Small intestine (tissue), 7 donors: Measurements from ENCODE around the gene IFITM5. TPM values are rescaled to one million over a fixed set of nuclear protein-coding genes. Genes with fewer than 3 reads are reported as not detected.

Experiments
- DNase-seq, 2 donors: peaks; one replicate each; pipeline versions ENCODE4 v3.0.0 to v3.0.0-alpha.2; 2013
- FAIRE-seq: peaks from 2 replicates; lab custom pipeline; 2012; peaks lifted over from hg19 to GRCh38; lab: Jason Lieb, UNC
- H3K27ac ChIP-seq, 3 donors: one replicate each; pipeline ENCODE4 v1.5.1; 2013; ENCODE audit warnings: low read length in 2 of 3, mild to moderate bottlenecking in 2 of 3, control low read depth in 1 of 3, inconsistent platforms in 1 of 3, low read depth in 1 of 3, moderate library complexity in 1 of 3
- H3K27me3 ChIP-seq, 3 donors: one replicate each; pipeline ENCODE4 v1.6.1; 2013; ENCODE audit warnings: low read length in 3 of 3, inconsistent platforms in 1 of 3; ENCODE audit not compliant: control insufficient read depth in 3 of 3, insufficient read depth in 3 of 3
- H3K36me3 ChIP-seq, 3 donors: one replicate each; pipeline ENCODE4 v1.6.1; 2013; ENCODE audit warnings: low read length in 3 of 3, inconsistent platforms in 1 of 3, low read depth in 1 of 3, mild to moderate bottlenecking in 1 of 3, moderate library complexity in 1 of 3; ENCODE audit not compliant: control insufficient read depth in 3 of 3, insufficient read depth in 2 of 3
- H3K4me1 ChIP-seq, 3 donors: one replicate each; pipeline ENCODE4 v1.6.1; 2013; ENCODE audit warnings: low read length in 2 of 3, inconsistent platforms in 1 of 3, low read depth in 1 of 3, mild to moderate bottlenecking in 1 of 3, moderate library complexity in 1 of 3; ENCODE audit not compliant: control insufficient read depth in 3 of 3, insufficient read depth in 2 of 3
- H3K4me3 ChIP-seq, 3 donors: one replicate each; pipeline ENCODE4 v1.5.1; 2013; ENCODE audit warnings: low read length in 3 of 3, control low read depth in 1 of 3, inconsistent platforms in 1 of 3, low read depth in 1 of 3, mild to moderate bottlenecking in 1 of 3, moderate library complexity in 1 of 3
- H3K9me3 ChIP-seq, 2 donors: one replicate each; pipeline ENCODE4 v1.6.1; 2013; ENCODE audit warnings: low read depth in 1 of 2, low read length in 1 of 2; ENCODE audit not compliant: control insufficient read depth in 2 of 2, insufficient read depth in 1 of 2
- WGBS, 3 donors: extraction: QIAGEN DNeasy Blood & Tissue Kit; methylation state at CpG; one replicate each; pipeline ENCODE4 v1.1.7; 2013; 5-methylcytosine and 5-hydroxymethylcytosine counted together
- polyA plus RNA-seq, 4 donors: library from polyadenylated mRNA; stranded (reverse) in 3 of 4; unstranded in 1 of 4; fragments of 200-250 nt in 3 of 4; fragments of 120-200 nt in 1 of 4; gene quantifications; one replicate each; pipeline versions ENCODE4 v1.2.1 to v1.2.3, GENCODE V29; 2013
- donor health status: healthy with polysubstance abuse.
- donor health status: control.
- donor health status: control.
- donor health status: Bipolar disorder and iron deficiency.
- donor health status: healthy.

Gene IFITM5
- polyA plus RNA-seq, 4 donors: 0.90 TPM; not detected in 3

DNA sequence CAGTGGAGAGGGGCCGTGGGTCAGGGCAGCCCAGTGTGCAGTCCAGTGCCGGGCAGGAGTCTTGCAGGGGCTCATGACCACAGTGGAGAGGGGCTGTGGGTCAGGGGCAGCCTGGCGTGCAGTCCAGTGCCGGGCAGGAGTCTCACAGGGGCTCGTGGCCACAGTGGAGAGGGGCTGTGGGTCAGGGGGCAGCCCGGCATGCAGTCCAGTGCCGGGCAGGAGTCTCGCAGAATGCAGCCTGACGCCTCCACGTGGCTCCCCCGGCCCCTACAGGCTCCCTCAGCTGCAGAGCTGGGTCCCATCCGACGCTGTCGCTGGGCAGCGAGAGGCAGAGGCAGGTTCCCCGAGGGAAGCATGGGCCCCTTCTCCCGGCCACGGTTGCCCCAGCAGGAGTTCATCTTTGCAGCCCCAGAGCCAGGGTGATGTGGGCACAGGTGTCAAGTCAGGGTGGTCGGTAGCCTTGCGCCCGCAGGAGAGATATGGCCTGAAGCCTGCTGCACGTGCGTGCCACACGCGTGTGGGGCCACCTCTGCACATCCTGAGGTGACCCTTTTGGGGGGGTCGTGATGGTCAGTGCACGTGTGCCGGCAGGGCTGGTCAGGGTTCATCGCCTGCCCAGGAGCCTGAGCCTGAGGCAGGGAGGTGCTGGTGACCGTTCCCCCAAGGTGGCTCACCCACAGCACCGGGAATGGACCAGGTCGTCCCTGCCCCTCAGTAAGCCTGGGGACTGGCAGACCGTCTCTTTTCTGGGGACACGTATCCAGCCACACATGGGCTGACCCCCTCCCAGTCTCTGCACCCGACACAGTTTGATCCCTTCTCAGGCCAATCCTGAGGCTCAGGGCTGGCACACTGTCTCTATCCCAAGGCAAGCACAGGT, 2.9 kb downstream of the IFITM5 start:
- no peak for DNase-seq
- H3K27ac ChIP-seq: no peak overlapping the region
- FAIRE-seq: no peak

DNA sequence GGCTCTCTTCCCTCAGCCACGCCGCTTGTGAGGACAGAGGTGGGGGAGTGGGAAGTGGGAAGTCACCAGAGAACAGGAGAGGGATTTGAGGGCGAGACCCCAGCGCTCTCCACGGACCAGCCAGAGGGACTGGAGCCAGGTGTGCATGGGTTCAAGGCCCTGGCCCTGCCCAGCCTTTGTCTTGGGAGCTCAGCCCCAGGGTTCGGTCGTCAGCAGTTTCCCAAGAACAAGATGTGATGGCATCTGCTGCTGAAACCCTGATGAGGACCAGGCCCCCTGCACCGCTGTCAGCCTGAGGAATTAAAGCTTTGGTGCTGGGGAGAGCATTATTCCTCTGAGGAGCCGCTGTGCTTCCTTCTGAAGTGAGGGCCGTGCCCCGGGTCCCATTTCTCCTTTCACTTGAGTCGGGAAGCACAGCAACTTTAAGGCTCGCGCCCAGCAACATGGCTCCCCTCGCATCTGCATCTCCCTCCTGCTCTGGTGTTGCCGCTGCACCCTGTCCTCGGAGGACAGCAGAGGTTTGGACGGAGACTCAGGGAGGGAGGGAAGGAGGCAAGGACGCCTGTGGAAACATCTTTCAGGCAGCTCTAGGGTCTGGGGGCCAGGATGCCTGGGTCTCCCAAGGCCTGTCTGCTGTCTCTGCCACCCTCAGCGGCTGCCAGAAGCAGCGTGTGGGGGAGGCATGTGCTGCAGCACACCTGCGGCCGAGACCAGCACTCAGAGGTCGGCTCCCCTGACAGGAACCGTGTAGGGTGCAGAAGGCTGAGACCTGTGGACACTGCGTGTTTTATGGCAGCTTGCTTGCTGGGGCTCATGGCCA, 3.8 kb downstream of the IFITM5 start:
- 78 to 79% (median 79%) methylated on average over 26 of the region's 26 CpGs for WGBS, 3 donors
- FAIRE-seq (no peak), DNase-seq (no peak)
- no peaks in the 10 kb centered on the region for H3K9me3 ChIP-seq
- H3K36me3 ChIP-seq: peaks cover 0 to 54% (median 5%) of the 10 kb centered on the region in 3 donors
- H3K27ac ChIP-seq: no peak overlapping the region
- H3K4me1 ChIP-seq: peaks cover 0 to 11% (median 0%) of the 10 kb centered on the region in 3 donors
- peaks cover 0 to 11% (median 0%) of the 10 kb centered on the region in 3 donors for H3K27me3 ChIP-seq
- H3K4me3 ChIP-seq: no peak overlapping the region

More for the DNA sequence above, 2.9 kb downstream of the IFITM5 start:
- peaks cover 0 to 15% (median 0%) of the 10 kb centered on the region in 3 donors for H3K27me3 ChIP-seq
- peaks cover 0 to 45% (median 5%) of the 10 kb centered on the region in 3 donors for H3K36me3 ChIP-seq
- no peaks in the 10 kb centered on the region for H3K9me3 ChIP-seq
- WGBS, 3 donors: 63 to 74% (median 64%) methylated on average over 32 to 35 of the region's 35 CpGs
- no peak overlapping the region for H3K4me3 ChIP-seq
- peaks cover 0 to 12% (median 0%) of the 10 kb centered on the region in 3 donors for H3K4me1 ChIP-seq

DNA sequence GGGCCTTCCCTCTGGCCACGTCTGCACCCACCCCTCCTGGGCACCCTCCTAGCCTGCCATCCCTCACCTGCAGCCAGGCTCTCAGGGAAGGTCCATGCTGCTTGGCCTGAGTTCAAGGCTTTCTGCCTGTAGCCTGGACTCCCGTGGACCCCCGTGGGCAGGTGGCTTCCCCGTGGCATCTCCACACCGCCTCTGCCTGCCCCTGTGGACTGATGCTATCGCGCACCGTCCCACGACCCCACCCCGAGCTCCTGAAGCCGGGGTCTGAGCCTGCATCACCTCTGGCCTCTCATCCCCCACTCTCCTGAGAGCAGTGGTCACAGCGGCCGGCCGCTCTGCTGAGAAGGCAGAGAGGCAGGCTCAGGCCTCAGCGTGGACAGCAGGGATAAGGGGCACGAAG, 4.5 kb downstream of the IFITM5 start:
- Histone ChIP-seq H3K27me3 (peaks cover 0 to 3% (median 0%) of the 10 kb centered on the region in 3 donors), H3K36me3 (peaks cover 0 to 59% (median 5%) of the 10 kb centered on the region in 3 donors), H3K4me1 (peaks cover 0 to 10% (median 2%) of the 10 kb centered on the region in 3 donors), H3K9me3 (no peaks in the 10 kb centered on the region), H3K27ac (no peak overlapping the region), H3K4me3 (no peak overlapping the region)
- DNase-seq (no peak), FAIRE-seq (no peak)
- WGBS, 3 donors: 86 to 92% (median 86%) methylated on average over 16 of the region's 16 CpGs

GRCh38 chr11:293852-294661, 5.3 kb downstream of the IFITM5 start:
- H3K4me1 ChIP-seq: peaks cover 0 to 14% (median 4%) of the 10 kb centered on the region in 3 donors
- H3K4me3 ChIP-seq: no peak overlapping the region
- H3K27me3 ChIP-seq: no peaks in the 10 kb centered on the region
- FAIRE-seq (no peak), DNase-seq (no peak)
- H3K36me3 ChIP-seq: peaks cover 0 to 59% (median 5%) of the 10 kb centered on the region in 3 donors
- H3K9me3 ChIP-seq: no peaks in the 10 kb centered on the region
- 75 to 86% (median 84%) methylated on average over 25 to 27 of the region's 27 CpGs for WGBS, 3 donors
- H3K27ac ChIP-seq: no peak overlapping the region

GRCh38 chr11:293271-293851, 6.0 kb downstream of the IFITM5 start:
- Histone ChIP-seq H3K36me3 (peaks cover 0 to 59% (median 5%) of the 10 kb centered on the region in 3 donors), H3K27me3 (no peaks in the 10 kb centered on the region), H3K4me3 (no peak overlapping the region), H3K4me1 (peaks cover 0 to 12% (median 4%) of the 10 kb centered on the region in 3 donors), H3K9me3 (no peaks in the 10 kb centered on the region), H3K27ac (no peak overlapping the region)
- WGBS, 3 donors: 85 to 89% (median 86%) methylated on average over 18 of the region's 18 CpGs
- DNase-seq (no peak), FAIRE-seq (no peak)

- H3K4me1 ChIP-seq: peaks cover 0 to 18% (median 4%) of the 10 kb centered on the region in 3 donors
- H3K27me3 ChIP-seq: peaks cover 0 to 7% (median 0%) of the 10 kb centered on the region in 3 donors
- H3K4me3 ChIP-seq: no peak overlapping the region
- DNase-seq: no peak
- no peaks in the 10 kb centered on the region for H3K9me3 ChIP-seq
- H3K36me3 ChIP-seq: peaks cover 0 to 59% (median 5%) of the 10 kb centered on the region in 3 donors
- 85 to 90% (median 87%) methylated on average over 27 to 29 of the region's 29 CpGs for WGBS, 3 donors
- H3K27ac ChIP-seq: no peak overlapping the region
- no peak for FAIRE-seq
Measured at GRCh38 chr11:292211-293121, 6.9 kb downstream of the IFITM5 start.
